Amniotic epithelial cell (primary cell): ENCODE data around the gene AGAP1.

Experiments used
- DNase-seq: peaks from one replicate; pipeline ENCODE4 v3.0.0-alpha.2; 2010; ENCODE audit warnings: low read depth

AGAP1 gene

GRCh38 chr2:236171680-236172254, 677.9 kb downstream of the AGAP1 start:
- no peak for DNase-seq

GRCh38 chr2:236172255-236173035, 678.6 kb downstream of the AGAP1 start:
- DNase-seq, result no peak

- no peak for DNase-seq
These were observed 679.3 kb downstream of the AGAP1 start for GRCh38 chr2:236173036-236173728.

- DNase-seq, result no peak
These were observed 680.1 kb downstream of the AGAP1 start for GRCh38 chr2:236173729-236174607.

GRCh38 chr2:236175548-236176150, 681.8 kb downstream of the AGAP1 start:
- DNase-seq, result no peak

GRCh38 chr2:236176417-236176816, 682.6 kb downstream of the AGAP1 start:
- no peak for DNase-seq

- DNase-seq, result no peak
These were observed 683.1 kb downstream of the AGAP1 start for GRCh38 chr2:236176951-236177350.

GRCh38 chr2:236177604-236177966, 683.7 kb downstream of the AGAP1 start:
- DNase-seq, result no peak

- peak; percentile 24 for DNase-seq
These were observed 684.4 kb downstream of the AGAP1 start for GRCh38 chr2:236177967-236178889.

- DNase-seq, result no peak
These were observed 685.0 kb downstream of the AGAP1 start for GRCh38 chr2:236178890-236179235.

GRCh38 chr2:236179236-236180075, 685.6 kb downstream of the AGAP1 start:
- no peak for DNase-seq

GRCh38 chr2:236180076-236180816, 686.4 kb downstream of the AGAP1 start:
- DNase-seq, result peak; percentile 51

- peak; percentile 55 for DNase-seq
These were observed 687.1 kb downstream of the AGAP1 start for GRCh38 chr2:236180831-236181453.
